ENCODE results near the gene SZRD1. TPM values are rescaled to one million over a fixed set of nuclear protein-coding genes. Genes with fewer than 3 reads are reported as not detected.

The SZRD1 gene
- total RNA-seq, 2 experiments from 2014 or later = 115 to 120 TPM

DNA sequence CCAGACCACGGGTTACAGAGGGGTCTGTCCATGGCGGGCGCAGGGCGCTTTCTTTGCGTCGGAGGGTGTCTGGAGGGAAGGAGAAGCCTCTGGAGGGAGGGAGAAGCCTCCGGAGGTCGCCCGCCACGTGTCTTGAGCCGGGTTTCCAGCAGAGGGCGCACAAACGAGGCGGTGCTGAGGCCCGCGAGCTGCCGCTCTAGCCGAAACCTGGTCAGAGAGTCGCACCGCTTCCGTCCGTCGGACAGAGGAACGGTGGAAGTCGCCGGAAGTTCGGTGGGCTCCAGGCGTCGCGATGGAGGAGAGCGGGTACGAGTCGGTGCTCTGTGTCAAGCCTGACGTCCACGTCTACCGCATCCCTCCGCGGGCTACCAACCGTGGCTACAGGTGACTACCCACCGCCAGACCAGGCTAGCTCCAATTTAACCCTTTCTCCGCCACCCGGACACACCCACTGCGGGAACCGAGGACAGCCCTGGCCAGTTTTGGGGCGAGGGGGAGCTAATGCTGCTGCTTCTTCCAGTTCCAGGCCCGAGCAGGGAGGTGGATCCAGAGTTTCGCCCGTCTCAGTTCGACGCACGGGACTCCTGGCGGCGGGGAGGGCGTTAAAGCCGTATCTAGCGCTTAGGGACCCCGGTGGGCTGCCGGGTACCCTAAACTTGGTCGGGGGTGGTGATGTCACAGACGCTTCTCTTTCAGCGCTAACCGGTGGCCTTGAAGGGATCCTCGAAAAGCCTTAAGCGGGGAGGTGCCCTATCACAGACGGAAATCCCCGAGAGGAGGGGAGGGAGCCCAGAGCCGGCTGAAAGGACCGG, 73.6 kb downstream of the SZRD1 start, which contains the start of gene NECAP2:
NECAP2 (plus strand) TSS at position 255 of the 812 bp plus-strand sequence; CDS start at position 293, 38 bp downstream.
- ATAC-seq (ENCODE audit: poor library complexity) (peak; percentile 80), DNase-seq (peak; percentile 86 to 96 (median 93))
- Mint-ChIP-seq H3K4me3 (peak within 1 kb of the TSS; percentile 99), H3K4me1 (ENCODE audit: low read depth) (peaks cover 33% of the 10 kb centered on the region), H3K27ac (peak within 1 kb of the TSS; percentile 97), H3K9me3 (no peaks in the 10 kb centered on the region), H3K27me3 (no peaks in the 10 kb centered on the region), H3K36me3 (ENCODE audit: low read depth) (peaks cover 52% of the 10 kb centered on the region)
- intact Hi-C loops (cut with DNase I, micrococcal nuclease) = loop anchor here (2.0 to 10.0 kb wide), 5 partner anchors 54 to 174 kb away; partner anchors contain the start of genes SZRD1 (in 2 of the 2) and FBXO42 (in 1 of the 2)
- Histone ChIP-seq H3K4me3 (ENCODE audit: low read length) (peak within 1 kb of the TSS; percentile 82), H3K27me3 (ENCODE audit: control insufficient read depth in 1 of 2, insufficient read depth in 2 of 2, low read length in 2 of 2) (no peaks in the 10 kb centered on the region), H3K9me3 (ENCODE audit: control insufficient read depth in 1 of 2, insufficient read depth in 1 of 2, low read length in 2 of 2) (no peaks in the 10 kb centered on the region), H3K4me1 (ENCODE audit: insufficient read depth, low read length) (peaks cover 45% of the 10 kb centered on the region), H3K27ac (ENCODE audit: low read depth in 1 of 2, low read length in 2 of 2) (peak within 1 kb of the TSS; percentile 98 to 100), H3K36me3 (ENCODE audit: insufficient read depth, low read length) (peaks cover 37% of the 10 kb centered on the region)
- TF ChIP-seq, protein P1, sequence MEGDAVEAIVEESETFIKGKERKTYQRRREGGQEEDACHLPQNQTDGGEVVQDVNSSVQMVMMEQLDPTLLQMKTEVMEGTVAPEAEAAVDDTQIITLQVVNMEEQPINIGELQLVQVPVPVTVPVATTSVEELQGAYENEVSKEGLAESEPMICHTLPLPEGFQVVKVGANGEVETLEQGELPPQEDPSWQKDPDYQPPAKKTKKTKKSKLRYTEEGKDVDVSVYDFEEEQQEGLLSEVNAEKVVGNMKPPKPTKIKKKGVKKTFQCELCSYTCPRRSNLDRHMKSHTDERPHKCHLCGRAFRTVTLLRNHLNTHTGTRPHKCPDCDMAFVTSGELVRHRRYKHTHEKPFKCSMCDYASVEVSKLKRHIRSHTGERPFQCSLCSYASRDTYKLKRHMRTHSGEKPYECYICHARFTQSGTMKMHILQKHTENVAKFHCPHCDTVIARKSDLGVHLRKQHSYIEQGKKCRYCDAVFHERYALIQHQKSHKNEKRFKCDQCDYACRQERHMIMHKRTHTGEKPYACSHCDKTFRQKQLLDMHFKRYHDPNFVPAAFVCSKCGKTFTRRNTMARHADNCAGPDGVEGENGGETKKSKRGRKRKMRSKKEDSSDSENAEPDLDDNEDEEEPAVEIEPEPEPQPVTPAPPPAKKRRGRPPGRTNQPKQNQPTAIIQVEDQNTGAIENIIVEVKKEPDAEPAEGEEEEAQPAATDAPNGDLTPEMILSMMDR (IDR thresholded peaks at IDR 0.05) = peak; percentile 84
- POLR2A ChIA-PET = interaction anchor here (0.6 to 3.0 kb wide), 17 partner anchors 9 to 607 kb away, joined by 3 to 39 read pairs (median 4); partner anchors contain the start of genes FBXO42 and SZRD1
- CTCF ChIA-PET = interaction anchor here (0.7 to 1.9 kb wide), 11 partner anchors 9 to 203 kb away, joined by 3 to 13 read pairs (median 5); partner anchors contain the start of gene FBXO42

GRCh38 chr1:16441282-16441665, 74.2 kb downstream of the SZRD1 start:
- Mint-ChIP-seq H3K9me3 (no peaks in the 10 kb centered on the region), H3K36me3 (ENCODE audit: low read depth) (peaks cover 56% of the 10 kb centered on the region), H3K27me3 (no peaks in the 10 kb centered on the region), H3K4me3 (peak overlapping the region; percentile 99), H3K4me1 (ENCODE audit: low read depth) (peaks cover 33% of the 10 kb centered on the region), H3K27ac (peak overlapping the region; percentile 97)
- CTCF ChIA-PET = interaction anchor here (0.8 to 1.6 kb wide), 4 partner anchors 12 to 89 kb away, joined by 3 to 13 read pairs (median 4); partner anchors contain the start of gene FBXO42
- Histone ChIP-seq H3K9me3 (ENCODE audit: control insufficient read depth in 1 of 2, insufficient read depth in 1 of 2, low read length in 2 of 2) (no peaks in the 10 kb centered on the region), H3K36me3 (ENCODE audit: insufficient read depth, low read length) (peaks cover 43% of the 10 kb centered on the region), H3K27ac (ENCODE audit: low read depth in 1 of 2, low read length in 2 of 2) (peak overlapping the region; percentile 98 to 100), H3K4me3 (ENCODE audit: low read length) (peak overlapping the region; percentile 82), H3K4me1 (ENCODE audit: insufficient read depth, low read length) (peaks cover 49% of the 10 kb centered on the region), H3K27me3 (ENCODE audit: control insufficient read depth in 1 of 2, insufficient read depth in 2 of 2, low read length in 2 of 2) (no peaks in the 10 kb centered on the region)
- peak; percentile 59 for ATAC-seq (ENCODE audit: poor library complexity)
- intact Hi-C loops (cut with DNase I, micrococcal nuclease) = loop anchor here (2.0 to 10.0 kb wide), 5 partner anchors 54 to 174 kb away; partner anchors contain the start of genes SZRD1 (in 2 of the 2) and FBXO42 (in 1 of the 2)
- peak in 2 of 14 experiments; percentile 41 to 62 for DNase-seq
- POLR2A ChIA-PET = interaction anchor here (0.6 to 3.0 kb wide), 12 partner anchors 8 to 607 kb away, joined by 3 to 39 read pairs (median 4); partner anchors contain the start of genes FBXO42 and SZRD1
- TF ChIP-seq, protein P1 (IDR thresholded peaks at IDR 0.05) = no peak

- H3K36me3 ChIP-seq (ENCODE audit: insufficient read depth, low read length) = peaks cover 52% of the 10 kb centered on the region
- POLR2A ChIA-PET = interaction anchor here (2.6 to 3.0 kb wide), 2 partner anchors 21 to 74 kb away, joined by 26 to 39 read pairs; partner anchors contain the start of gene SZRD1
- no peak for DNase-seq
- CTCF ChIA-PET = no interaction called here
- peaks cover 57% of the 10 kb centered on the region for H3K4me1 ChIP-seq (ENCODE audit: insufficient read depth, low read length)
- H3K4me1 Mint-ChIP-seq (ENCODE audit: low read depth) = peaks cover 35% of the 10 kb centered on the region
- H3K27ac Mint-ChIP-seq = peak overlapping the region; percentile 97
- H3K9me3 Mint-ChIP-seq = no peaks in the 10 kb centered on the region
- no peak for ATAC-seq (ENCODE audit: poor library complexity)
- intact Hi-C loops (cut with DNase I, micrococcal nuclease) = loop anchor here (5.0 to 10.0 kb wide), 2 partner anchors 53 to 90 kb away; partner anchors contain the start of gene FBXO42 (in 1 of the 2)
- peak overlapping the region; percentile 82 for H3K4me3 ChIP-seq (ENCODE audit: low read length)
- H3K36me3 Mint-ChIP-seq (ENCODE audit: low read depth) = peaks cover 61% of the 10 kb centered on the region
- H3K27ac ChIP-seq (ENCODE audit: low read depth in 1 of 2, low read length in 2 of 2) = peak overlapping the region; percentile 4 to 100
- H3K4me3 Mint-ChIP-seq = peak overlapping the region; percentile 99
- no peaks in the 10 kb centered on the region for H3K9me3 ChIP-seq (ENCODE audit: control insufficient read depth in 1 of 2, insufficient read depth in 1 of 2, low read length in 2 of 2)
- TF ChIP-seq, protein P1 (IDR thresholded peaks at IDR 0.05) = no peak
- no peaks in the 10 kb centered on the region for H3K27me3 Mint-ChIP-seq
- H3K27me3 ChIP-seq (ENCODE audit: control insufficient read depth in 1 of 2, insufficient read depth in 2 of 2, low read length in 2 of 2) = no peaks in the 10 kb centered on the region
Measured at GRCh38 chr1:16442265-16442664, 75.2 kb downstream of the SZRD1 start.
